VCaP (cell line): ENCODE measurements around the gene GARNL3.

Source experiments
- H3K27ac ChIP-seq: fragments of 450-650 bp; 2 replicates; pipeline ENCODE4 v1.5.1; 2017
- TF ChIP-seq, protein P1 (sequence below): fragments of 450-650 bp; conservative IDR thresholded peaks from 2 replicates; pipeline ENCODE4 v1.5.1; 2017; ENCODE audit warnings: mild to moderate bottlenecking, moderate library complexity

Gene GARNL3

DNA sequence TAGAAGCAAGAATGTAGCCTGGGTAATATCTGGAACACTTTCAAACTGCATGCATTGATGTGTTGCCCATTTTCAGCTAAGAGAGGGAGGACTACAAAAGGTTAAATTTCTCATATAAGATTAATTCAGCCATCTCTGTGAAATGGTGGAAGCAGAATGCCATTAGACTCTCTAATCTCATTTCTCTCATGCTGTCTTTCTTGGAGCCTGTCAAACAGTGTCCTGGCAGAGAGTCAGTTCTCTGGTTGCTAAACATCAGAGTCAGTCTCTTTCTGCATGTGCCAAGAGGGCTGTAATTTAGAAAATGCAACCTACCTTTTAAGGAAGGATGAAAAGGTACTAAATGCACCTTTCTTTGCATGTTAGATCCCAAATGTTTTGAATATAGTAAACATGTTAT is 910 bp upstream of the GARNL3 start:
- TF ChIP-seq, protein P1, sequence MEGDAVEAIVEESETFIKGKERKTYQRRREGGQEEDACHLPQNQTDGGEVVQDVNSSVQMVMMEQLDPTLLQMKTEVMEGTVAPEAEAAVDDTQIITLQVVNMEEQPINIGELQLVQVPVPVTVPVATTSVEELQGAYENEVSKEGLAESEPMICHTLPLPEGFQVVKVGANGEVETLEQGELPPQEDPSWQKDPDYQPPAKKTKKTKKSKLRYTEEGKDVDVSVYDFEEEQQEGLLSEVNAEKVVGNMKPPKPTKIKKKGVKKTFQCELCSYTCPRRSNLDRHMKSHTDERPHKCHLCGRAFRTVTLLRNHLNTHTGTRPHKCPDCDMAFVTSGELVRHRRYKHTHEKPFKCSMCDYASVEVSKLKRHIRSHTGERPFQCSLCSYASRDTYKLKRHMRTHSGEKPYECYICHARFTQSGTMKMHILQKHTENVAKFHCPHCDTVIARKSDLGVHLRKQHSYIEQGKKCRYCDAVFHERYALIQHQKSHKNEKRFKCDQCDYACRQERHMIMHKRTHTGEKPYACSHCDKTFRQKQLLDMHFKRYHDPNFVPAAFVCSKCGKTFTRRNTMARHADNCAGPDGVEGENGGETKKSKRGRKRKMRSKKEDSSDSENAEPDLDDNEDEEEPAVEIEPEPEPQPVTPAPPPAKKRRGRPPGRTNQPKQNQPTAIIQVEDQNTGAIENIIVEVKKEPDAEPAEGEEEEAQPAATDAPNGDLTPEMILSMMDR: no peak
- peak overlapping the region; percentile 94 for H3K27ac ChIP-seq

DNA sequence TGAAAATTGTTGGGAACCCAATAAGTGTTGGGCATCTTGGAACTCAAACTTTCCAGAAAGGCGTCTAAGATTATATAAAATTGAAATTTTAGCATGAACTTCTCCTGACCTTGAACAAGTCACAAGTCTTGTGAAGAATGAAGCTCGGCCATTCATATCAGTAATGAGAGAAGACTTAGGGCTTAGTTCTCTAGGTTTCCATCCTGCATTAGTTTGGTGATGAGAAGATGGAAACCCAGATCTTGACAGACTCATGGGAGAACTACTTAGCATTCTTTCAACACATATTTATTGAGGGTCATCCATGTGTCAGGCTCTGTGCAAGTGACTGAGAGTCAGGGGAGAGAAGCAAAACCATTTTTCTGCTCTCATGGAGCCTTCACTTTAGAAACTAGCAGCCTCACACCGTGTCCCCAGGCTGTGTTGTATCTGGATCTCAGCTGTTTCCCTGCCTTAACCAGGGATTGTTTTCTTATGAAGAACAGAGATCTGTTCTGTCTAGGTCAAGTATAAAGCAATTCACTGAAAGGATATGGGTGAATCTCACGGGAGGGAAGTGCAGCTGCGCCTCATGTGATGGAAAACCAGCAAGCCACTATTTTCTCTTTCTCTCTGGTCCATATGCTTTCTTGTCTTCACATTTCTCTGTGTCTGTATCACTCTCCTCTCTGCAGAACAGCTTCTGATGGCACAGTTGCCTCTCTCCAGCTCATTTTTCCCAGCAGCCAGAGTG is 3.4 kb downstream of the GARNL3 start:
- TF ChIP-seq, protein P1: no peak
- H3K27ac ChIP-seq: no peak overlapping the region

DNA sequence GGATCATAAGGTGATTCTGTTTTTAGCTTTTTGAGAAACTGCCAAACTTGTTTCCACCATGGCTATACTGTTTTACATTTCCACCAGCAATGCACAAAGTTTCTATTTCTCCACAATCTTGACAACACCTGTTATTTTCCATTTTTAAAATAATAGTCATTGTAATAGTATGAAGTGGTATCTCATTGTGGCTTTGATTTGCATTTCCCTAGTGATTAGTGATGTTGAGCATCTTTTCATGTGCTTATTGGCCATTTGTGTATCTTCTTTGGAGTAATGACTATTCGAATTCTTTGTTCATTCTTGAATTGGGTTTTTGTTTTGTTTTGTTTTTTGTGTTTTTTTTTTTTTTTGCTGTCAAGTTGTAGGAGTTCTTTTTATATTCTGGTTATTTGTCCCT is 4.9 kb downstream of the GARNL3 start:
- no peak overlapping the region for H3K27ac ChIP-seq
- TF ChIP-seq, protein P1: no peak

DNA sequence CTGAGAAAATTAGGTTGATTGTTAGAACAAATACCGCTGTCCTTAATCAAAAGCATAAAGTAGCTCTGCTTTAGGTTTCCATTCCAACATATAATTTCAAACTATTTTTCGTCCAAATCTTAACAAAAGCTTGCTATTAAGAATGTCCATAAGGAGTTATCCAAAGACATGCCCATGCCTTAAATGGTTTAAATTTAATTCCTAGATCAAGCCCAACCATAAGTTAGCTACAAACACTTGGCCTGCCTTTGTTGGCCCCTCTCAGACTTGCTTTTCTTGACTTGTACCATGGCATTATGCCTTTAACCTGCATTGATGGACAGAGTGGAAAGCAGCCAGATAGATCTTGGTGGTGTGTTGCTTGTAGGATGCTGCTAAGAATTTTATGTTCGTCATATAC is 8.8 kb downstream of the GARNL3 start:
- TF ChIP-seq, protein P1: no peak
- H3K27ac ChIP-seq: no peak overlapping the region

DNA sequence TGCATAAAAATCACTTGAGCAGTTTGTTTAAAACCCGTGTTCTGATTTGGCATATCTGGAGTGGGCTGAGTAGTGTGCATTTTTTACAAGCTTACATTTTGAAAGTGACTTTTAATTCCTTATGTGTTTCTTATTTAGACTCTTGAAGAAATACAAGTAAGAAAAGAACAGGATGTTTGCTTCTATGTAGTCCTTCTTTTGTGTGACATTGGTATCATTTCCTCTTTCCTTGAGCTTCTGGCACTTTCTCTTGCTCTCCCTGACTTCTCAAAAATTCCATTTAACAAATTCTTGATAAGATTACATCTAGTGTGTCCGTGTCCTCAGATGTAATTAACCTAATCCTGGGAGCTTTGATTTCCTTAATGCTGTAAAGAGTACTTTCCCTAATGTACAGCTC is 12.5 kb downstream of the GARNL3 start:
- TF ChIP-seq, protein P1: no peak
- peak overlapping the region; percentile 10; the same call in 1 of the 2 replicates for H3K27ac ChIP-seq

DNA sequence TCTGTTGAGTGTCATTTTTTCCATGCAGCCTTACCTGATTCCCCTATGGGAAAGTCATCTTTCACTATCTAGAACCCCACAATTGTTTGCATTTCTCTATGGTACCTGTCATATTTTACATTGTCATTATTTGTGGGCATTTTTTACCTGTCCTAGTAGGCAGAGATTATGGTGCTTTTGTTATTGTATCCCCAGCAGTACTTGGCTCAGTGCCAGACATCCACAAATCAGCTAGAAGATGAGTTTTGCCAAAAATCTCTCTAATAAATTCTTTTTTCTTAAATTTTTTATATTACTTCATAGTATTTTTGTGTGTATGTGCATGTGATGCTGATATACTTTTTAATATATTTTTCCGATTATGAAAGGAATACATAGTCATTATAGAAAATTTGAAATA is 13.2 kb downstream of the GARNL3 start:
- TF ChIP-seq, protein P1: no peak

DNA sequence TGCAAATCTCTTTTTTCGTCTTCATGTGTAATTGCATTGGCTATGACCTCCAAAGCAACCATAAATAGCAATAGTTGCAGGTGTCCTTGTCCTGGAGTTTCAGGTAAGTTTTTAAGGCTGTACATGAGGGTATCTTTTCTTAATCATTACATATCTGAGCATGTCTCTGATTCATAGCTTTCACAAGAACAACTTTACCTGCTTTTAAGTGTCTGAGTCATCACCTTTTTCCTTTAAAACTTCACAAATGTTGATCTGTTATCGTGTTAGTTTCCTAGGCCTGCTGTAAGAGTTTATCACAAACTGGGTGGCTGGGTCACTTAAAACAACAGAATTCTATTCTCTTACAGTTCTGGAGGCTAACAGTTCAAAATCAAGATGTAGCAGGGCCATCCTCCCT is 13.8 kb downstream of the GARNL3 start:
- no peak overlapping the region for H3K27ac ChIP-seq
- TF ChIP-seq, protein P1: no peak

More for the DNA sequence above, 13.2 kb downstream of the GARNL3 start:
- no peak overlapping the region for H3K27ac ChIP-seq
